KBM-7 (cell line): Measurements from ENCODE around the gene BSPRY.

ENCODE experiments used
- DNase-seq: peaks from one replicate; pipeline ENCODE4 v3.0.0-alpha.2; 2015
- in situ Hi-C: fragments of 300-500 bp; cut with MboI; formaldehyde crosslinking; loops from 2 replicates; pipeline ENCODE4 v1.14.3; 2020; ENCODE audit warnings: low sequenced_read_pairs, low pct_unique_long_range_greater_than_20kb, mixed read lengths

BSPRY gene

GRCh38 chr9:113349445-113350094, at the start of gene BSPRY:
TSS of gene BSPRY (plus strand) at chr9:113349541. CDS start at chr9:113349580, 39 bp downstream.
- peak; percentile 44 for DNase-seq

GRCh38 chr9:113299800-113300292, 49.5 kb upstream of the BSPRY start:
- peak; percentile 69 for DNase-seq
- in situ Hi-C loops: no loop called here

More at GRCh38 chr9:113349445-113350094, at the start of gene BSPRY:
- in situ Hi-C loops: no loop called here

- DNase-seq: no peak
- in situ Hi-C loops: no loop called here
Observed at GRCh38 chr9:113301548-113301947, 47.8 kb upstream of the BSPRY start.

GRCh38 chr9:113302792-113303418, 46.4 kb upstream of the BSPRY start, which contains the start of gene RNF183:
TSS of gene RNF183 (minus strand) at chr9:113303376. CDS start at chr9:113298184, 5,192 bp downstream.
- DNase-seq: no peak
- in situ Hi-C loops: no loop called here

- in situ Hi-C loops: no loop called here
- DNase-seq: no peak
Observed at GRCh38 chr9:113306566-113306965, 42.8 kb upstream of the BSPRY start.

GRCh38 chr9:113307396-113307975, 41.9 kb upstream of the BSPRY start:
- DNase-seq: no peak
- in situ Hi-C loops: no loop called here

GRCh38 chr9:113309204-113309813, 40.0 kb upstream of the BSPRY start:
- peak; percentile 46 for DNase-seq
- in situ Hi-C loops: no loop called here

- DNase-seq: no peak
- in situ Hi-C loops: no loop called here
Observed at GRCh38 chr9:113310538-113310937, 38.8 kb upstream of the BSPRY start.

- in situ Hi-C loops: no loop called here
- DNase-seq: no peak
Observed at GRCh38 chr9:113311961-113312360, 37.4 kb upstream of the BSPRY start.

GRCh38 chr9:113313261-113313660, 36.1 kb upstream of the BSPRY start:
- in situ Hi-C loops: no loop called here

GRCh38 chr9:113315231-113315630, 34.1 kb upstream of the BSPRY start:
- no peak for DNase-seq
- in situ Hi-C loops: no loop called here

More at GRCh38 chr9:113313261-113313660, 36.1 kb upstream of the BSPRY start:
- no peak for DNase-seq

- no peak for DNase-seq
- in situ Hi-C loops: no loop called here
Observed at GRCh38 chr9:113316030-113316429, 33.3 kb upstream of the BSPRY start.

- DNase-seq: no peak
- in situ Hi-C loops: no loop called here
Observed at GRCh38 chr9:113317777-113318176, 31.6 kb upstream of the BSPRY start.

GRCh38 chr9:113319054-113319453, 30.3 kb upstream of the BSPRY start:
- in situ Hi-C loops: no loop called here

GRCh38 chr9:113320051-113320450, 29.3 kb upstream of the BSPRY start:
- in situ Hi-C loops: no loop called here
- no peak for DNase-seq

More at GRCh38 chr9:113319054-113319453, 30.3 kb upstream of the BSPRY start:
- DNase-seq: no peak

- in situ Hi-C loops: no loop called here
Observed at GRCh38 chr9:113322671-113323070, 26.7 kb upstream of the BSPRY start.

GRCh38 chr9:113326230-113326629, 23.1 kb upstream of the BSPRY start:
- no peak for DNase-seq
- in situ Hi-C loops: no loop called here

More at GRCh38 chr9:113322671-113323070, 26.7 kb upstream of the BSPRY start:
- DNase-seq: no peak

GRCh38 chr9:113328045-113328782, 21.1 kb upstream of the BSPRY start:
- DNase-seq: no peak
- in situ Hi-C loops: no loop called here

GRCh38 chr9:113331780-113332179, 17.6 kb upstream of the BSPRY start:
- in situ Hi-C loops: no loop called here
- DNase-seq: no peak
